Measurements from ENCODE around the gene NPSR1. TPM values are rescaled to one million over a fixed set of nuclear protein-coding genes. Genes with fewer than 3 reads are reported as not detected.

NPSR1 gene
- total and polyA plus RNA-seq, 2 donors, result 0.05 to 0.23 TPM

- H3K36me3 ChIP-seq (ENCODE audit: control insufficient read depth in 2 of 2, insufficient read depth in 2 of 2, low read length in 1 of 2), result no peaks in the 10 kb centered on the region
Observed at GRCh38 chr7:34835901-34836600, 178.0 kb downstream of the NPSR1 start.

GRCh38 chr7:34837316-34837715, 179.3 kb downstream of the NPSR1 start:
- Histone ChIP-seq H3K4me1 (ENCODE audit: control insufficient read depth in 2 of 2, insufficient read depth in 2 of 2, low read length in 2 of 2) (no peaks in the 10 kb centered on the region), H3K9me3 (ENCODE audit: control insufficient read depth in 2 of 2, insufficient read depth in 1 of 2, low read length in 1 of 2) (peaks cover 0 to 4% of the 10 kb centered on the region in 2 donors), H3K27ac (ENCODE audit: low read depth in 1 of 2, low read length in 1 of 2) (no peak overlapping the region), H3K27me3 (ENCODE audit: control insufficient read depth in 2 of 2, insufficient read depth in 1 of 2, low read length in 1 of 2) (no peaks in the 10 kb centered on the region), H3K4me3 (ENCODE audit: low read length in 2 of 2) (no peak overlapping the region), H3K36me3 (ENCODE audit: control insufficient read depth in 2 of 2, insufficient read depth in 2 of 2, low read length in 1 of 2) (no peaks in the 10 kb centered on the region)
- 61% methylated on average over 2 of the region's 2 CpGs for WGBS
- DNase-seq (ENCODE audit: low read depth in 6 of 9, low spot score in 9 of 9), result no peak

More at GRCh38 chr7:34835901-34836600, 178.0 kb downstream of the NPSR1 start:
- H3K4me1 ChIP-seq (ENCODE audit: control insufficient read depth in 2 of 2, insufficient read depth in 2 of 2, low read length in 2 of 2), result no peaks in the 10 kb centered on the region
- peaks cover 0 to 4% of the 10 kb centered on the region in 2 donors for H3K9me3 ChIP-seq (ENCODE audit: control insufficient read depth in 2 of 2, insufficient read depth in 1 of 2, low read length in 1 of 2)
- WGBS, result 85% methylated on average over 3 of the region's 3 CpGs
- no peak overlapping the region for H3K27ac ChIP-seq (ENCODE audit: low read depth in 1 of 2, low read length in 1 of 2)
- H3K27me3 ChIP-seq (ENCODE audit: control insufficient read depth in 2 of 2, insufficient read depth in 1 of 2, low read length in 1 of 2), result no peaks in the 10 kb centered on the region
- H3K4me3 ChIP-seq (ENCODE audit: low read length in 2 of 2), result no peak overlapping the region
- no peak for DNase-seq (ENCODE audit: low read depth in 6 of 9, low spot score in 9 of 9)

DNA sequence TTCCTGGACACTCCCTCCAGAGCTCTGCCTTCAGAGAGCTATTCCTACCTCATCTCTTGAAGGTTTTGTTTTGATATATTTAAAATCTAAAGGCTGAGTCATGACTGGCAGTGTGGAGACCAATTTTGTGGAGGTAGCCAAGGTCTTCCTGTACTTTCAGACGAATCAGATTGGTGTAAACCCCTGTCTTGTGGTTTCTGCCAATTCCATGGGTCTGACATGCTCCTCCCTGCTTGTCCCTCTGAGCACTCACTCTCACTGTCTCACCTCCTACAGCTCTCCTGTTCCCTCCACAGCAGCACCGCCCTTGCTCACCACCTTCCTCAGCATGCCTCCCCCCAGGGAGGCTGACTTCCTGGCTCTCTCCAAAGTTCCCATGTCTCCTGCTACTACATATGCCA, 179.8 kb downstream of the NPSR1 start:
- Histone ChIP-seq H3K9me3 (ENCODE audit: control insufficient read depth in 2 of 2, insufficient read depth in 1 of 2, low read length in 1 of 2) (peaks cover 0 to 4% of the 10 kb centered on the region in 2 donors), H3K27ac (ENCODE audit: low read depth in 1 of 2, low read length in 1 of 2) (no peak overlapping the region), H3K4me3 (ENCODE audit: low read length in 2 of 2) (no peak overlapping the region), H3K36me3 (ENCODE audit: control insufficient read depth in 2 of 2, insufficient read depth in 2 of 2, low read length in 1 of 2) (no peaks in the 10 kb centered on the region), H3K27me3 (ENCODE audit: control insufficient read depth in 2 of 2, insufficient read depth in 1 of 2, low read length in 1 of 2) (no peaks in the 10 kb centered on the region), H3K4me1 (ENCODE audit: control insufficient read depth in 2 of 2, insufficient read depth in 2 of 2, low read length in 2 of 2) (no peaks in the 10 kb centered on the region)
- DNase-seq (ENCODE audit: low read depth in 6 of 9, low spot score in 9 of 9), result no peak
- 57% methylated on average over 2 of the region's 2 CpGs for WGBS

GRCh38 chr7:34838329-34838728, 180.3 kb downstream of the NPSR1 start:
- H3K4me1 ChIP-seq (ENCODE audit: control insufficient read depth in 2 of 2, insufficient read depth in 2 of 2, low read length in 2 of 2), result no peaks in the 10 kb centered on the region
- DNase-seq (ENCODE audit: low read depth in 6 of 9, low spot score in 9 of 9), result no peak
- 94% methylated on average over 5 of the region's 5 CpGs for WGBS
- H3K4me3 ChIP-seq (ENCODE audit: low read length in 2 of 2), result no peak overlapping the region
- H3K9me3 ChIP-seq (ENCODE audit: control insufficient read depth in 2 of 2, insufficient read depth in 1 of 2, low read length in 1 of 2), result peaks cover 0 to 4% of the 10 kb centered on the region in 2 donors
- H3K36me3 ChIP-seq (ENCODE audit: control insufficient read depth in 2 of 2, insufficient read depth in 2 of 2, low read length in 1 of 2), result no peaks in the 10 kb centered on the region
- no peak overlapping the region for H3K27ac ChIP-seq (ENCODE audit: low read depth in 1 of 2, low read length in 1 of 2)
- no peaks in the 10 kb centered on the region for H3K27me3 ChIP-seq (ENCODE audit: control insufficient read depth in 2 of 2, insufficient read depth in 1 of 2, low read length in 1 of 2)

DNA sequence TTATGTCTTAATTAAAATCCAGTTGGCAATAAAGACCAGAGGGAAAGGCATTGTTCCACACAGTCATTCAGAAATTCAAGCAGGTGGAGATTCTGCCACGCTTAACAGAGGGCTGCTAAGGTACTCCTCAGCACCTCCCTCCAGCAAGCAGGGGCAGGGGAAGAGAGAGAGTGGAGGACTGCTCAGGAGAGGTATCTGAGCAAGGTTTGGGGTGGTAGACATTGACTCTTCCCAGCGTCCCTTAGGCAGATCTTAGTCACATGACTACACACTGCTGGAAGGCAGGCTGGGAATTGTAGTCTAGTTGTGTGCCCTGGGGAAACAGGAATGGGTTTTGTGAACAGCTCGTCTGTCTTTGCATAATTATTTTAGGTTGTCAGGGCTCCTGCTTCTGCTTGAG, 181.6 kb downstream of the NPSR1 start:
- H3K36me3 ChIP-seq (ENCODE audit: control insufficient read depth in 2 of 2, insufficient read depth in 2 of 2, low read length in 1 of 2), result no peaks in the 10 kb centered on the region
- no peak for DNase-seq (ENCODE audit: low read depth in 6 of 9, low spot score in 9 of 9)
- H3K4me1 ChIP-seq (ENCODE audit: control insufficient read depth in 2 of 2, insufficient read depth in 2 of 2, low read length in 2 of 2), result no peaks in the 10 kb centered on the region
- no peak overlapping the region for H3K27ac ChIP-seq (ENCODE audit: low read depth in 1 of 2, low read length in 1 of 2)
- no peaks in the 10 kb centered on the region for H3K27me3 ChIP-seq (ENCODE audit: control insufficient read depth in 2 of 2, insufficient read depth in 1 of 2, low read length in 1 of 2)
- H3K4me3 ChIP-seq (ENCODE audit: low read length in 2 of 2), result no peak overlapping the region
- peaks cover 0 to 4% of the 10 kb centered on the region in 2 donors for H3K9me3 ChIP-seq (ENCODE audit: control insufficient read depth in 2 of 2, insufficient read depth in 1 of 2, low read length in 1 of 2)
- 78% methylated on average over 3 of the region's 3 CpGs for WGBS

DNA sequence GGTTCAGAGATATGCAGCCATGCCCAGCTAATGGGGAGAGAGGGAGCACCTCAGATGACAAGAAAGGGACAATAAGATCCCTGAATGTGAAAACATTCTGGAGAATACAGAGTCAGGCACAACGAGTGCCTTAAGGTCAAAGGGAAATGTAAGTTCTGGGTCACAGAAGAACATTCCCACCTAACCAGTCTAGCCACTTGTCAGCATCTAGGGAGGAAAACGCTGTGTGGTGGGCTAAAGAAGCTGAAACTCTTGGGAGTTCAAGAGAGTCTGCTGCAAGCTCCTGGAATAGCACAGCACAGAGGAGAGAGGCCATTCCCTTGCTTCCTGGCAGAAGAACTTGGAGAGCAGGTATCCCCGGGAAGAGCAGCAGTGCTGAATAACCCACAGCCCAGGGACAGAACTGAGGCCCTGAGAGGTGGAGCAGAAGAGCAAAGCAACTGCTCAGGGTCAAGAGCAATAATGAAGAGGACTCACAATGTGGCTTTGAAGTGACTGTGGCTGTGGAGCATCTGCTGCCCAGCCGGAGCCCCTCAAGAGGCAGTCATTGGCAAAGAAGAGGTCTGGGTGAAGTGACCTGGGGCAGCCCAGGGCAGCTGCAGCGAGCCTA, 182.3 kb downstream of the NPSR1 start:
- Histone ChIP-seq H3K36me3 (ENCODE audit: control insufficient read depth in 2 of 2, insufficient read depth in 2 of 2, low read length in 1 of 2) (no peaks in the 10 kb centered on the region), H3K4me1 (ENCODE audit: control insufficient read depth in 2 of 2, insufficient read depth in 2 of 2, low read length in 2 of 2) (no peaks in the 10 kb centered on the region), H3K27me3 (ENCODE audit: control insufficient read depth in 2 of 2, insufficient read depth in 1 of 2, low read length in 1 of 2) (no peaks in the 10 kb centered on the region), H3K27ac (ENCODE audit: low read depth in 1 of 2, low read length in 1 of 2) (no peak overlapping the region), H3K4me3 (ENCODE audit: low read length in 2 of 2) (no peak overlapping the region), H3K9me3 (ENCODE audit: control insufficient read depth in 2 of 2, insufficient read depth in 1 of 2, low read length in 1 of 2) (peaks cover 0 to 4% of the 10 kb centered on the region in 2 donors)
- 87% methylated on average over 5 of the region's 5 CpGs for WGBS
- DNase-seq (ENCODE audit: low read depth in 6 of 9, low spot score in 9 of 9), result no peak

GRCh38 chr7:34841326-34841725, 183.3 kb downstream of the NPSR1 start:
- H3K27me3 ChIP-seq (ENCODE audit: control insufficient read depth in 2 of 2, insufficient read depth in 1 of 2, low read length in 1 of 2), result no peaks in the 10 kb centered on the region
- 91% methylated on average over 4 of the region's 4 CpGs for WGBS
- H3K27ac ChIP-seq (ENCODE audit: low read depth in 1 of 2, low read length in 1 of 2), result no peak overlapping the region
- no peak for DNase-seq (ENCODE audit: low read depth in 6 of 9, low spot score in 9 of 9)
- H3K4me3 ChIP-seq (ENCODE audit: low read length in 2 of 2), result no peak overlapping the region
- peaks cover 0 to 4% of the 10 kb centered on the region in 2 donors for H3K9me3 ChIP-seq (ENCODE audit: control insufficient read depth in 2 of 2, insufficient read depth in 1 of 2, low read length in 1 of 2)
- H3K4me1 ChIP-seq (ENCODE audit: control insufficient read depth in 2 of 2, insufficient read depth in 2 of 2, low read length in 2 of 2), result no peaks in the 10 kb centered on the region
- H3K36me3 ChIP-seq (ENCODE audit: control insufficient read depth in 2 of 2, insufficient read depth in 2 of 2, low read length in 1 of 2), result no peaks in the 10 kb centered on the region

DNA sequence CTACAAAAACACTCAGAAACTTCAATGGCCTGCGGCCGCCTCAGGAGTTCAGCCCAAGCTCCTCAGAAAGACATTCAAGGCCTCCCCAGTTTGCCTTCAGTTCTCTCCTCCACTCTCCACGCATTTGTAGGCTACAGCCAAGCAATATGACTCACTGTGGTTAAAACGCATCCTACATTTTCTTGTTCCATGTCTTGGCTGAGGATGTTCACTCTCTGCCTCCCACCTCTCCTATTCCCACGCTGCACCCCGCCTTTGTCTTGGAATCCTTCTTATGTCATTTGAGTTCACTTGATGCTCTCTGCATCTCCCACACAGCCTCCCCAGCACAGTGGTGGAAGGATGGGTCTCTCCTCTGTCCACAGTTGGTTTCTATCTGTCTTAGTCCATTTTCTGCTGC, 184.8 kb downstream of the NPSR1 start:
- Histone ChIP-seq H3K27me3 (ENCODE audit: control insufficient read depth in 2 of 2, insufficient read depth in 1 of 2, low read length in 1 of 2) (no peaks in the 10 kb centered on the region), H3K36me3 (ENCODE audit: control insufficient read depth in 2 of 2, insufficient read depth in 2 of 2, low read length in 1 of 2) (no peaks in the 10 kb centered on the region), H3K27ac (ENCODE audit: low read depth in 1 of 2, low read length in 1 of 2) (no peak overlapping the region), H3K9me3 (ENCODE audit: control insufficient read depth in 2 of 2, insufficient read depth in 1 of 2, low read length in 1 of 2) (peaks cover 0 to 4% of the 10 kb centered on the region in 2 donors), H3K4me3 (ENCODE audit: low read length in 2 of 2) (no peak overlapping the region), H3K4me1 (ENCODE audit: control insufficient read depth in 2 of 2, insufficient read depth in 2 of 2, low read length in 2 of 2) (no peaks in the 10 kb centered on the region)
- no peak for DNase-seq (ENCODE audit: low read depth in 6 of 9, low spot score in 9 of 9)
- WGBS, result 92% methylated on average over 6 of the region's 6 CpGs

DNA sequence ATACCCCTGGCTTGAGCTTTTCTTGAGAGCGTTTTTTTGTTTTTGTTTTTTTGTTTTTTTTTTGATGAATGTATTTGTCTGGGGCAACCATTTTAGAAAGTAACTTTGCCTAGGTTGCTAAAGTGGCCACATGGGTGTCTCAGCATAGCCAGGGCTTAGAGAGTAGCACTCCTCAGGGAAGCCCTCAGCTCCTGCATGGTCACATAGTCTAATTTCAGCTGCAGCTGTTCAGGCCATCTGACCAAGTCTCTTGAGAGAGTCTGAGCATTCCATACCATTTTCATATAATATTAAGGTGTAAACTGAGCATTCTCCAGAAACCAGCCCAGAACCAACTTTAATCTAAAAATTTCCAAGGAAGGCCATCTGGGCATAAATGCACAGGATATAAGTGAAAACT, 186.4 kb downstream of the NPSR1 start:
- Histone ChIP-seq H3K4me1 (ENCODE audit: control insufficient read depth in 2 of 2, insufficient read depth in 2 of 2, low read length in 2 of 2) (no peaks in the 10 kb centered on the region), H3K9me3 (ENCODE audit: control insufficient read depth in 2 of 2, insufficient read depth in 1 of 2, low read length in 1 of 2) (peaks cover 0 to 4% of the 10 kb centered on the region in 2 donors), H3K36me3 (ENCODE audit: control insufficient read depth in 2 of 2, insufficient read depth in 2 of 2, low read length in 1 of 2) (no peaks in the 10 kb centered on the region), H3K27ac (ENCODE audit: low read depth in 1 of 2, low read length in 1 of 2) (no peak overlapping the region), H3K27me3 (ENCODE audit: control insufficient read depth in 2 of 2, insufficient read depth in 1 of 2, low read length in 1 of 2) (no peaks in the 10 kb centered on the region), H3K4me3 (ENCODE audit: low read length in 2 of 2) (no peak overlapping the region)
- DNase-seq (ENCODE audit: low read depth in 6 of 9, low spot score in 9 of 9), result no peak
- 90% methylated on average over 1 of the region's 1 CpG for WGBS

All from thymus (tissue), 11 donors.